Mesothelial cell of epicardium (in vitro differentiated cells): ENCODE results near the gene MIOX. TPM values are rescaled to one million over a fixed set of nuclear protein-coding genes. Genes with fewer than 3 reads are reported as not detected.

Experiments
- DNase-seq, 2 experiments: peaks; one replicate each; pipeline ENCODE4 v3.0.0; 2021; ENCODE audit warnings: low spot score in 2 of 2; ENCODE audit not compliant: unreplicated experiment in 2 of 2
- H3K27ac Mint-ChIP-seq: 2 replicates; pipeline ENCODE4 v1.8.0; 2021; ENCODE audit warnings: mixed read lengths
- H3K27me3 Mint-ChIP-seq: 2 replicates; pipeline ENCODE4 v1.8.0; 2021; ENCODE audit warnings: low read depth, mixed read lengths
- H3K36me3 Mint-ChIP-seq: 2 replicates; pipeline ENCODE4 v1.8.0; 2021; ENCODE audit warnings: mixed read lengths
- H3K4me1 Mint-ChIP-seq: 2 replicates; pipeline ENCODE4 v1.8.0; 2021; ENCODE audit warnings: mixed read lengths
- H3K4me3 Mint-ChIP-seq: 2 replicates; pipeline ENCODE4 v1.8.0; 2021; ENCODE audit warnings: mild to moderate bottlenecking, moderate library complexity, mixed read lengths
- H3K9me3 Mint-ChIP-seq: 2 replicates; pipeline ENCODE4 v1.8.0; 2021; ENCODE audit warnings: mixed read lengths
- CTCF ChIP-seq: fragments of 200-600 bp; sonication (generic); IDR thresholded peaks from one replicate; pipeline ENCODE4 v1.5.0; 2021; ENCODE audit warnings: antibody characterized with exemption; ENCODE audit not compliant: unreplicated experiment
- total RNA-seq: library from RNA; stranded (reverse); gene quantifications from 3 replicates; pipeline ENCODE4 v1.2.1, GENCODE V29; 2021

The MIOX gene
- total RNA-seq, 1 donor from 2014 or later, result 0.34 TPM

GRCh38 chr22:50463188-50463900 is 23.3 kb upstream of the MIOX start:
- no peak for TF ChIP-seq CTCF
- no peak overlapping the region for H3K27ac Mint-ChIP-seq
- H3K27me3 Mint-ChIP-seq, result no peaks in the 10 kb centered on the region
- peaks cover 21% of the 10 kb centered on the region for H3K36me3 Mint-ChIP-seq
- H3K4me3 Mint-ChIP-seq, result no peak overlapping the region
- peaks cover 2% of the 10 kb centered on the region for H3K4me1 Mint-ChIP-seq
- H3K9me3 Mint-ChIP-seq, result no peaks in the 10 kb centered on the region
- no peak for DNase-seq

GRCh38 chr22:50464451-50464850 is 22.2 kb upstream of the MIOX start:
- no peaks in the 10 kb centered on the region for H3K27me3 Mint-ChIP-seq
- no peak overlapping the region for H3K4me3 Mint-ChIP-seq
- H3K27ac Mint-ChIP-seq, result no peak overlapping the region
- no peak for TF ChIP-seq CTCF
- H3K9me3 Mint-ChIP-seq, result no peaks in the 10 kb centered on the region
- no peak for DNase-seq
- H3K4me1 Mint-ChIP-seq, result peaks cover 2% of the 10 kb centered on the region
- peaks cover 16% of the 10 kb centered on the region for H3K36me3 Mint-ChIP-seq

- Mint-ChIP-seq H3K4me1 (peaks cover 3% of the 10 kb centered on the region), H3K4me3 (no peak overlapping the region), H3K27ac (no peak overlapping the region), H3K36me3 (peaks cover 14% of the 10 kb centered on the region), H3K9me3 (no peaks in the 10 kb centered on the region), H3K27me3 (no peaks in the 10 kb centered on the region)
- no peak for DNase-seq
- TF ChIP-seq CTCF, result no peak
These were observed 21.4 kb upstream of the MIOX start for GRCh38 chr22:50465066-50465930.

- Mint-ChIP-seq H3K27me3 (no peaks in the 10 kb centered on the region), H3K9me3 (no peaks in the 10 kb centered on the region), H3K27ac (no peak overlapping the region), H3K4me1 (peaks cover 9% of the 10 kb centered on the region), H3K36me3 (peaks cover 8% of the 10 kb centered on the region), H3K4me3 (no peak overlapping the region)
- no peak for TF ChIP-seq CTCF
- DNase-seq, result no peak
These were observed 19.3 kb upstream of the MIOX start for GRCh38 chr22:50467341-50467740.

- H3K27me3 Mint-ChIP-seq, result no peaks in the 10 kb centered on the region
- H3K4me1 Mint-ChIP-seq, result peaks cover 10% of the 10 kb centered on the region
- H3K36me3 Mint-ChIP-seq, result peaks cover 8% of the 10 kb centered on the region
- no peaks in the 10 kb centered on the region for H3K9me3 Mint-ChIP-seq
- DNase-seq, result no peak
- no peak overlapping the region for H3K27ac Mint-ChIP-seq
- TF ChIP-seq CTCF, result no peak
- H3K4me3 Mint-ChIP-seq, result no peak overlapping the region
These were observed 18.8 kb upstream of the MIOX start for GRCh38 chr22:50467773-50468440.
